Measurements from ENCODE around the gene B3GNT3. TPM values are rescaled to one million over a fixed set of nuclear protein-coding genes. Genes with fewer than 3 reads are reported as not detected.

The B3GNT3 gene
- total and polyA plus RNA-seq, 9 of the 15 experiments (the other 6 are each of a cell fraction or from before 2014, with no cell fraction given): 0.06 to 0.11 (median 0.07) TPM; not detected in 6

- TF ChIP-seq L3MBTL2 (IDR thresholded peaks at IDR 0.05) (peak; percentile 22), STAT5A (IDR thresholded peaks at IDR 0.05; ENCODE audit: borderline replicate concordance, low read length) (no peak), ZNF280A (IDR thresholded peaks at IDR 0.05; ENCODE audit: low read depth, partially characterized antibody) (no peak), UBTF (IDR thresholded peaks at IDR 0.05; ENCODE audit: borderline replicate concordance in 1 of 2, low read depth in 2 of 2, low read length in 2 of 2) (no peak), RNF219 (CRISPR knock-in tag; IDR thresholded peaks at IDR 0.05) (no peak), HINFP (tag; conservative IDR thresholded peaks at IDR 0.05; ENCODE audit: low read depth) (no peak), ATF1 (CRISPR knock-in tag; IDR thresholded peaks at IDR 0.05) (no peak), ATF1 (tag; IDR thresholded peaks at IDR 0.05) (0 out of 2 replicates have a peak, but pooled peaks have one; percentile 33), CBFA2T2 (conservative IDR thresholded peaks at IDR 0.05) (no peak), SRSF7 (optimal IDR thresholded peaks at IDR 0.05; ENCODE audit: low read depth, low read length) (no peak), MTF1 (CRISPR knock-in tag; IDR thresholded peaks at IDR 0.05; ENCODE audit: borderline replicate concordance) (no peak), GATA2 (CRISPR knock-in tag; IDR thresholded peaks at IDR 0.05) (no peak)
Measured at GRCh38 chr19:17842663-17843291, 47.8 kb downstream of the B3GNT3 start (continued).

Data from K562 (cell line).